GM10266 (cell line): ENCODE results near the gene LRGUK.

ENCODE experiments used
- DNase-seq: peaks from one replicate; pipeline ENCODE4 v3.0.0; 2012; ENCODE audit errors: extremely low spot score
- CTCF ChIP-seq: IDR thresholded peaks from 2 replicates; pipeline ENCODE4 v1.5.1; 2012; ENCODE audit warnings: mild to moderate bottlenecking, low read depth; ENCODE audit not compliant: control insufficient read depth, insufficient read depth; ENCODE audit errors: missing control alignments

LRGUK gene

GRCh38 chr7:134105841-134106240, 21.3 kb upstream of the LRGUK start:
- DNase-seq = no peak
- no peak for TF ChIP-seq CTCF

DNA sequence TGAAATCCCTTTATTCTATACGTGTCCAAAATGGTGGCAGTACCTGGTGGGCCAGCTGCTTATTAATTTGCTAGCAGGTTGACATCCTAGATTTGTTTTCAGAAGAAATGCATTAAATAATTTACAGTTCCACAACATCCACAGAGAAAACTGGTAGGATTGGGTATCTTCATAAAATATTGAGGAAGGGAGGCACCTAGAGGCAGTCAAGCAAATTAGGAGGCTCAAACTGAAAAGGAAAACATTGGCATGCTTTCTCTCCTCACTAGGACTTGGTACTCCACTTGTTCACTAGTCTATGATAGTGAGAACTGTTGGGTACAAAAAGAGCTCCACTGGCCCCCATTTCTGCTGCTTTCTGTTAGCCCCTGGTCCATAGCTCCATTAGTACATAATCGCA, 18.3 kb upstream of the LRGUK start:
- DNase-seq = no peak
- no peak for TF ChIP-seq CTCF

GRCh38 chr7:134113655-134114054, 13.5 kb upstream of the LRGUK start:
- no peak for DNase-seq
- no peak for TF ChIP-seq CTCF

DNA sequence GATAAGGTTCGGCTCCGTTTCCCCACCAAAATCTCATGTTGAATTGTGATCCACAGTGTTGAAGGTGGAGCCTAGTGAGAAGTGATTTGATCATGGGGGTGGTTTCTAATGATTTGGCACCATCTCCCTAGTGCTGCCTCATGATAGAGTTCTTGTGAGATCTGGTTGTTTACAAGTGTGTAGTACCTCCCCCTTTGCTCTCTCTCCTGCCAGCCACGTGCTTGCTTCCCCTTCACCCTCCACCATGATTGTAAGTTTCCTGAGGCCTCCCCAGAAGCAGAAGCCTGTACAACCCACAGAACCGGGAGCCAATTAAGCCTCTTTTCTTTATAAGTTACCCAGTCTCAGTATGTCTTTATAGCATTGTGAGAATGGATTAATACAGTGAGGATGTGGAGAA, 12.1 kb upstream of the LRGUK start:
- no peak for TF ChIP-seq CTCF
- no peak for DNase-seq

DNA sequence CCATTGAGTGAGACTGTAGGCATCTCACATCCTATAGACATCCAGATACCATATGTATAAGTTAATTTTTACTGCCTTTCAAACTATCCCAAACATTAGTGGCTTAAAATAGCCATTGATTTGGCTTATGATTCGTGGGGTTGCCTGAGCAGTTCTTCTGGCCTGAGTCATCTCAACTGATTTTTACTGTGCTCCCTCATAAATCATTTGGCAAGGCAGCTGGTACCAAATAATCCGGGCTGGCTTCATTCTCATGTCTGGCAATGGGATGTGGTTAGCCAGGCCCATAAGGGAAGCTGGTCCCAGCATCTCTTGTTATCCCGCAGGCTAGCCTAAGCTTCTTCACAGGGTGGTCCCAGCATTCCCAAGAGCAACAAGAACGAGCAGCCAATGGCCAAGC, 6.7 kb upstream of the LRGUK start:
- DNase-seq = no peak

GRCh38 chr7:134121632-134122139, 5.5 kb upstream of the LRGUK start:
- no peak for DNase-seq
- TF ChIP-seq CTCF = no peak

More for the DNA sequence above, 6.7 kb upstream of the LRGUK start:
- no peak for TF ChIP-seq CTCF

- no peak for TF ChIP-seq CTCF
- no peak for DNase-seq
These were observed 4.2 kb upstream of the LRGUK start for GRCh38 chr7:134122980-134123379.
